Measurements from ENCODE around the gene SRL. TPM values are rescaled to one million over a fixed set of nuclear protein-coding genes. Genes with fewer than 3 reads are reported as not detected.
A peak's percentile ranks its signal among the peaks of the same experiment; 100 is the strongest.
"Not testable (repeated sequence)": the region's sequence is repeated elsewhere in the genome, so short reads cannot be mapped to it uniquely, and the experiment has no call there.

The SRL gene
- total and polyA plus RNA-seq, 2 experiments from 2014 or later, result 1.1 TPM; not detected in 1

- H3K9me3 ChIP-seq (ENCODE audit: low read depth), result no peaks in the 10 kb centered on the region
- H3K4me2 ChIP-seq, result no peak overlapping the region
- no peaks in the 10 kb centered on the region for H3K27me3 ChIP-seq
- TF ChIP-seq EZH2phosphoT487 (IDR thresholded peaks at IDR 0.05; ENCODE audit: low read depth, severe bottlenecking, unreplicated experiment), result no peak
- TF ChIP-seq CTCF (IDR thresholded peaks at IDR 0.05; ENCODE audit: poor library complexity), result no peak
- no peak for TF ChIP-seq EZH2 (IDR thresholded peaks at IDR 0.05; ENCODE audit: borderline replicate concordance)
- no peak overlapping the region for H2AFZ ChIP-seq
- no peak for DNase-seq (ENCODE audit: low spot score)
- no peaks in the 10 kb centered on the region for H4K20me1 ChIP-seq (ENCODE audit: insufficient read depth, poor library complexity, severe bottlenecking)
- peaks cover 6% of the 10 kb centered on the region for H3K79me2 ChIP-seq
- peak overlapping the region; percentile 37 for H3K27ac ChIP-seq
- H3K36me3 ChIP-seq (replicated peaks; ENCODE audit: insufficient read depth, low read depth), result no peaks in the 10 kb centered on the region
- no peaks in the 10 kb centered on the region for H3K9me2 ChIP-seq (replicated peaks; ENCODE audit: insufficient read depth)
- no peaks in the 10 kb centered on the region for H3K4me1 ChIP-seq (ENCODE audit: insufficient read depth)
- 80% methylated on average over 33 of the region's 34 CpGs for WGBS (ENCODE audit: low lambda C conversion rate, missing lambda C conversion rate)
- H3K4me3 ChIP-seq, result no peak overlapping the region
These were observed 16.0 kb upstream of the SRL start for GRCh38 chr16:4257646-4258556.

GRCh38 chr16:4253394-4254150, 11.7 kb upstream of the SRL start:
- Histone ChIP-seq H3K4me3 (peak overlapping the region; percentile 36), H4K20me1 (ENCODE audit: insufficient read depth, poor library complexity, severe bottlenecking) (no peaks in the 10 kb centered on the region), H3K4me1 (ENCODE audit: insufficient read depth) (no peaks in the 10 kb centered on the region), H3K36me3 (replicated peaks; ENCODE audit: insufficient read depth, low read depth) (no peaks in the 10 kb centered on the region), H2AFZ (peak overlapping the region; percentile 72), H3K79me2 (peaks cover 5% of the 10 kb centered on the region), H3K4me2 (peak overlapping the region; percentile 70), H3K27ac (peak overlapping the region; percentile 97), H3K9me3 (ENCODE audit: low read depth) (no peaks in the 10 kb centered on the region), H3K9me2 (replicated peaks; ENCODE audit: insufficient read depth) (no peaks in the 10 kb centered on the region), H3K27me3 (no peaks in the 10 kb centered on the region)
- WGBS (ENCODE audit: low lambda C conversion rate, missing lambda C conversion rate), result 2% methylated on average over 57 of the region's 80 CpGs
- no peak for TF ChIP-seq CTCF (IDR thresholded peaks at IDR 0.05; ENCODE audit: poor library complexity)
- TF ChIP-seq EZH2 (IDR thresholded peaks at IDR 0.05; ENCODE audit: borderline replicate concordance), result no peak
- no peak for TF ChIP-seq EZH2phosphoT487 (IDR thresholded peaks at IDR 0.05; ENCODE audit: low read depth, severe bottlenecking, unreplicated experiment)
- DNase-seq (ENCODE audit: low spot score), result peak; percentile 100

GRCh38 chr16:4253012-4253393, 11.1 kb upstream of the SRL start:
- not testable (repeated sequence) for H4K20me1 ChIP-seq (ENCODE audit: insufficient read depth, poor library complexity, severe bottlenecking); H3K79me2 ChIP-seq; DNase-seq (ENCODE audit: low spot score); H3K36me3 ChIP-seq (replicated peaks; ENCODE audit: insufficient read depth, low read depth); H3K9me2 ChIP-seq (replicated peaks; ENCODE audit: insufficient read depth); H3K4me1 ChIP-seq (ENCODE audit: insufficient read depth); H3K27me3 ChIP-seq; H3K9me3 ChIP-seq (ENCODE audit: low read depth)
- Histone ChIP-seq H3K27ac (peak overlapping the region; percentile 97), H3K4me2 (peak overlapping the region; percentile 70), H3K4me3 (peak overlapping the region; percentile 36), H2AFZ (peak overlapping the region; percentile 72)
- WGBS (ENCODE audit: low lambda C conversion rate, missing lambda C conversion rate), result 70% methylated on average over 23 of the region's 23 CpGs

Measured in hepatocyte (in vitro differentiated cells).